CD14-positive monocyte (primary cell): ENCODE measurements around the gene CSH1. TPM values are rescaled to one million over a fixed set of nuclear protein-coding genes. Genes with fewer than 3 reads are reported as not detected.
A peak's percentile ranks its signal among the peaks of the same experiment; 100 is the strongest.
"Not testable (repeated sequence)": the region's sequence is repeated elsewhere in the genome, so short reads cannot be mapped to it uniquely, and the experiment has no call there.

Experiments used
- DNase-seq, 3 donors: peaks; one replicate each; pipeline ENCODE4 v3.0.0-alpha.2; 2011 to 2022
- H2AFZ ChIP-seq: 2 replicates; pipeline ENCODE4 v1.6.0; 2012; ENCODE audit warnings: mild to moderate bottlenecking, low read depth, low read length, inconsistent platforms; ENCODE audit not compliant: insufficient read depth, poor library complexity, severe bottlenecking
- H3K27ac ChIP-seq, 2 donors: 1 replicate in 1 of 2; 2 replicates in 1 of 2; pipeline ENCODE4 v1.5.1; 2012 to 2013; ENCODE audit warnings: low read length in 2 of 2, control low read depth in 1 of 2, inconsistent platforms in 1 of 2, low read depth in 1 of 2, mild to moderate bottlenecking in 1 of 2
- H3K27me3 ChIP-seq, 2 donors: one replicate each; pipeline versions ENCODE4 v1.6.0 to v1.6.1; 2011 to 2013; ENCODE audit warnings: low read length in 2 of 2; ENCODE audit not compliant: control insufficient read depth in 2 of 2, insufficient read depth in 2 of 2
- H3K36me3 ChIP-seq, 2 donors: replicated peaks in 1 of 2; 1 replicate in 1 of 2; 2 replicates in 1 of 2; pipeline versions ENCODE4 v1.5.1 to v1.6.1; 2012 to 2013; ENCODE audit warnings: low read length in 2 of 2, control low read depth in 1 of 2, inconsistent platforms in 1 of 2, mild to moderate bottlenecking in 1 of 2; ENCODE audit not compliant: insufficient read depth in 2 of 2, control insufficient read depth in 1 of 2
- H3K4me1 ChIP-seq, 2 donors: 1 replicate in 1 of 2; 2 replicates in 1 of 2; pipeline versions ENCODE4 v1.5.1 to v1.6.1; 2012 to 2013; ENCODE audit warnings: low read length in 2 of 2, control low read depth in 1 of 2, inconsistent platforms in 1 of 2, mild to moderate bottlenecking in 1 of 2, moderate library complexity in 1 of 2; ENCODE audit not compliant: insufficient read depth in 2 of 2, control insufficient read depth in 1 of 2
- H3K4me2 ChIP-seq: replicated peaks from 2 replicates; pipeline ENCODE3; 2012; ENCODE audit warnings: low read length, moderate library complexity, mild to moderate bottlenecking; ENCODE audit not compliant: poor library complexity, severe bottlenecking; ENCODE audit errors: extremely low read depth
- H3K4me3 ChIP-seq, 3 experiments: fragments of 200-600 bp in 1 of 3; sonication (generic) in 1 of 3; replicated peaks in 1 of 3; 1 replicate in 2 of 3; 2 replicates in 1 of 3; pipeline ENCODE4 v1.5.1; 2011 to 2013; ENCODE audit warnings: low read length in 3 of 3, mild to moderate bottlenecking in 3 of 3, control low read depth in 2 of 3, low read depth in 2 of 3, inconsistent platforms in 1 of 3, moderate library complexity in 1 of 3
- H3K79me2 ChIP-seq: 2 replicates; pipeline ENCODE4 v1.6.0; 2012; ENCODE audit warnings: mild to moderate bottlenecking, control low read depth, inconsistent platforms, low read length, moderate library complexity; ENCODE audit not compliant: insufficient read depth
- H3K9ac ChIP-seq: 2 replicates; pipeline ENCODE4 v1.6.0; 2017; ENCODE audit warnings: low read length, mild to moderate bottlenecking; ENCODE audit not compliant: insufficient read depth, poor library complexity, severe bottlenecking
- H3K9me3 ChIP-seq, 2 donors: replicated peaks in 1 of 2; 1 replicate in 1 of 2; 2 replicates in 1 of 2; pipeline versions ENCODE4 v1.5.1 to v1.6.1; 2012 to 2013; ENCODE audit warnings: low read length in 2 of 2, control low read depth in 1 of 2; ENCODE audit not compliant: control insufficient read depth in 1 of 2, insufficient read depth in 1 of 2
- H4K20me1 ChIP-seq: 2 replicates; pipeline ENCODE4 v1.6.0; 2012; ENCODE audit warnings: mild to moderate bottlenecking, low read length, control low read depth, moderate library complexity; ENCODE audit not compliant: insufficient read depth
- H3K27ac Mint-ChIP-seq, 7 donors: one replicate each; pipeline ENCODE4 v1.8.0; 2020; ENCODE audit warnings: mild to moderate bottlenecking in 7 of 7, mixed read lengths in 7 of 7, moderate library complexity in 6 of 7, inconsistent platforms in 2 of 7
- H3K27me3 Mint-ChIP-seq, 3 donors: one replicate each; pipeline ENCODE4 v1.8.0; 2021 to 2022; ENCODE audit warnings: low read depth in 3 of 3, mild to moderate bottlenecking in 3 of 3, mixed read lengths in 3 of 3, moderate library complexity in 3 of 3, inconsistent platforms in 1 of 3
- H3K36me3 Mint-ChIP-seq, 2 donors: one replicate each; pipeline ENCODE4 v1.8.0; 2020; ENCODE audit warnings: mixed read lengths in 2 of 2, inconsistent platforms in 1 of 2, mild to moderate bottlenecking in 1 of 2
- H3K4me1 Mint-ChIP-seq: one replicate; pipeline ENCODE4 v1.8.0; 2020; ENCODE audit warnings: mild to moderate bottlenecking, mixed read lengths
- H3K4me3 Mint-ChIP-seq, 2 donors: one replicate each; pipeline ENCODE4 v1.8.0; 2020; ENCODE audit warnings: mild to moderate bottlenecking in 2 of 2, mixed read lengths in 2 of 2, moderate library complexity in 1 of 2
- H3K9me3 Mint-ChIP-seq, 7 donors: one replicate each; pipeline ENCODE4 v1.8.0; 2020 to 2022; ENCODE audit warnings: mixed read lengths in 7 of 7, mild to moderate bottlenecking in 6 of 7, moderate library complexity in 6 of 7, inconsistent platforms in 2 of 7
- WGBS: methylation state at CpG from one replicate; pipeline ENCODE4 v1.1.5; 2013; ENCODE audit warnings: missing lambda C conversion rate; ENCODE audit not compliant: insufficient coverage; 5-methylcytosine and 5-hydroxymethylcytosine counted together
- intact Hi-C, 2 donors: fragments of 100-400 bp; cut with micrococcal nuclease; formaldehyde crosslinking; loops; one replicate each; pipeline versions ENCODE4 v1.15.0 to v1.15.1; 2023
- polyA plus RNA-seq, 3 donors: library from polyadenylated mRNA; depleted of rRNA in 1 of 3; unstranded in 2 of 3; stranded (reverse) in 1 of 3; fragments of 300-500 nt in 2 of 3; fragments of >200 nt in 1 of 3; fragmentation: Illumina TruSeq in 2 of 3; gene quantifications; 1 replicate in 2 of 3; 2 replicates in 1 of 3; pipeline ENCODE4 v1.2.3, GENCODE V29; 2012 to 2021
- TF ChIP-seq, protein P1 (sequence below): fragments of 200-600 bp; IDR thresholded peaks from one replicate; pipeline ENCODE4 v1.8.0; 2022; ENCODE audit warnings: antibody characterized with exemption, mild to moderate bottlenecking

The CSH1 gene
- polyA plus RNA-seq, 3 donors, result not detected

DNA sequence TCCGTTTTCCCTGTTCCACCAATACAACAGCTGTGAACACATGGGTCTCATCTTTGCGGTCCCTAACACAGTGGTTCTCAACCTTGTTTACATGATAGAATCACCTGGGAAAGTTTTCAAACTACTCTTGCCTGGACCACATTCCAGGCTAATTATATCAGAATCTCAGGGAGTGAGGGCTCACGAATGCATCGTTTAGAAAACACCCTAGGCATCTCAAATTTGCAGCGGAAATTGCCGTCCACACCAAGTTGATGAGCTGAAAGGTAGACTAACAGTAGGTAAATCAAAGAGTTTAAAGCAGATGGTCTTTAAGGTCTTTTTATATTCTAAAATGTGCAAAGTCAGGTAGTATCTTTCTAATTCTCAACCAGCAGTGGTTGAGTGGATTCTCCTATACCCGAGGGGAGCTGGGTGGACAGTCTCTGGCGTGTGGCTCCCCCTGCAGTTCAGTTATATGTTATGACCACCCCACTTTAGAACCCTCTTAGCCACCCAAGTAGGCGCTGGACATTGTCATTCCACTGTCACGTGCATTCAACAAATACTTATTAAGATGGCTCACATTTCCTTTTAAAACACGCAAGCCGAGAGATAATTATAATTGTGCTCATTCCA is 10.9 kb upstream of the CSH1 start:
- H3K27me3 ChIP-seq, intact Hi-C loops, H3K4me1 Mint-ChIP-seq, H3K36me3 Mint-ChIP-seq, H3K27ac ChIP-seq, H3K4me1 ChIP-seq, H3K4me2 ChIP-seq, H3K9ac ChIP-seq, H3K4me3 Mint-ChIP-seq, H2AFZ ChIP-seq, H3K36me3 ChIP-seq, H3K9me3 Mint-ChIP-seq, H3K79me2 ChIP-seq, H3K4me3 ChIP-seq, H3K9me3 ChIP-seq, H4K20me1 ChIP-seq, H3K27me3 Mint-ChIP-seq, H3K27ac Mint-ChIP-seq, DNase-seq: not testable (repeated sequence)
- 97% methylated on average over 5 of the region's 12 CpGs for WGBS
- TF ChIP-seq, protein P1, sequence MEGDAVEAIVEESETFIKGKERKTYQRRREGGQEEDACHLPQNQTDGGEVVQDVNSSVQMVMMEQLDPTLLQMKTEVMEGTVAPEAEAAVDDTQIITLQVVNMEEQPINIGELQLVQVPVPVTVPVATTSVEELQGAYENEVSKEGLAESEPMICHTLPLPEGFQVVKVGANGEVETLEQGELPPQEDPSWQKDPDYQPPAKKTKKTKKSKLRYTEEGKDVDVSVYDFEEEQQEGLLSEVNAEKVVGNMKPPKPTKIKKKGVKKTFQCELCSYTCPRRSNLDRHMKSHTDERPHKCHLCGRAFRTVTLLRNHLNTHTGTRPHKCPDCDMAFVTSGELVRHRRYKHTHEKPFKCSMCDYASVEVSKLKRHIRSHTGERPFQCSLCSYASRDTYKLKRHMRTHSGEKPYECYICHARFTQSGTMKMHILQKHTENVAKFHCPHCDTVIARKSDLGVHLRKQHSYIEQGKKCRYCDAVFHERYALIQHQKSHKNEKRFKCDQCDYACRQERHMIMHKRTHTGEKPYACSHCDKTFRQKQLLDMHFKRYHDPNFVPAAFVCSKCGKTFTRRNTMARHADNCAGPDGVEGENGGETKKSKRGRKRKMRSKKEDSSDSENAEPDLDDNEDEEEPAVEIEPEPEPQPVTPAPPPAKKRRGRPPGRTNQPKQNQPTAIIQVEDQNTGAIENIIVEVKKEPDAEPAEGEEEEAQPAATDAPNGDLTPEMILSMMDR, result peak; percentile 41

DNA sequence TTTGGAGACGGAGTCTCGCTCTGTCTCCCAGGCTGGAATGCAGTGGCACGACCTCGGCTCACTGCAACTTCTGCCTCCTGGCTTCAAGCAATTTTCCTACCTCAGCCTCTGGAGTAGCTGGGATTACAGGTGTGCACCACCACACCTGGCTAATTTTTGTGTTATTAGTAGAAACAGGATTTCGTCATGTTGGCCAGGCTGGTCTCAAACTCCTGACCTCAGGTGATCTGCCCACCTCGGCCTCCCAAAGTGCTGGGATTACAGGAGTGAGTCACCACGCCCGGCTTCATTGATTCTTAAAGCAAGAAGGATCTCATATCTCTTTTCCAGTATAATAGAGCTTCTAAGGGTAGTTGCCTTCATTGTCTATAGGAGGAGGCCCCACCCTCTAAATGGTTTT is 8.4 kb upstream of the CSH1 start:
- H3K4me3 Mint-ChIP-seq, H3K79me2 ChIP-seq, H3K36me3 ChIP-seq, H3K4me3 ChIP-seq, H3K4me2 ChIP-seq, H3K27me3 Mint-ChIP-seq, H3K27ac ChIP-seq, H3K27me3 ChIP-seq, H3K4me1 ChIP-seq, H3K9me3 Mint-ChIP-seq, H3K9ac ChIP-seq, H3K9me3 ChIP-seq, DNase-seq, H2AFZ ChIP-seq, H3K27ac Mint-ChIP-seq, H3K4me1 Mint-ChIP-seq, H4K20me1 ChIP-seq, H3K36me3 Mint-ChIP-seq: not testable (repeated sequence)
- WGBS, result no CpG with 5 or more reads among the region's 8 CpGs
- intact Hi-C loops, result loop anchor here in 1 of 2 donors (5.0 kb wide), 1 partner anchor 43 kb away; no protein-coding TSS in a partner anchor
